Activated naive CD4-positive, alpha-beta T cell treated with Interleukin-2 at 50 U/mL for 16 hours (primary cell): ENCODE results near the gene ADGRL4.
"Not testable (repeated sequence)": the region's sequence is repeated elsewhere in the genome, so short reads cannot be mapped to it uniquely, and the experiment has no call there.

Experiments
- DNase-seq: peaks from one replicate; pipeline ENCODE4 v3.0.0-alpha.2; 2020

ADGRL4 gene

DNA sequence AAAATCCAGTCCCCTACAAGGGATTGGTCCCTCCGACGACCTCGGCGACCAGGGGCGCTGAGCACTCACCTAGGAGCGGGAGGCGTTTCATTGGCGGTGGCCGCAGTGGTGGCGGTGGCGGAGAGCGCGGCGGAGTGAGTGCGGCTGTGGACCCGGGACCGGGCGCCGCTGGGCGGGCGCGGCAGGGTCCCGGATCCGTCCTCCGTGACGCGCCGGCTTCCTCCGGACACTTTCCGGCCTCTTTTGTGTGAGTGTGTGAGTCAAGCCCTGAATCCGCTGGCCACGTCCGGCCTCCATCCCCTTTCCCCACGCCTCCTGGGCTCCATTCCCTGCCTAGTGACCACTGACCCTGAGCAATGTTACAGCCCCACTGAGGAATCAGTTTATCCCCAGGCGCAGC lies at the start of gene ADGRL4:
Gene ADGRL4, minus strand, starts transcription at position 167 of the 400 bp plus-strand sequence. Its CDS starts 76 bp downstream, at position 91.
- no peak for DNase-seq

DNA sequence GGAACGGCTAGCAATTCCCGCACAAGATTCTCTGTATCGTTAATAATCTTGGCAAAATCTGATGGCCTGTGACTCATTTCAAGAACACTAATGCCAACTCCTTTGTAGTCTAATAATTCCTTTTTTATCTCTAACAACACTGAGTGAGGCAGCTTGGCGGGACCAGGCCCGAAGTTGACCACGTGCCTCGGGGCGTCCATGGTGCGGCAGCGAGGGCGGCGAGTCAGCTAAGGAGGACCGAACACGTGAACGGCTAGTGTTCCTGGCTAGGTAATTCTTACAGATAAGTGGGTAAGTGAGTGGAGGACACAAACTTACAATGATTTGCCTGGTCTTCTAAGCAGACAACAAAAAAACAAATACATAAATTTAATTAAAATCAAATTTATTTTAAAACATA lies 49.3 kb upstream of the ADGRL4 start:
- DNase-seq: no peak

DNA sequence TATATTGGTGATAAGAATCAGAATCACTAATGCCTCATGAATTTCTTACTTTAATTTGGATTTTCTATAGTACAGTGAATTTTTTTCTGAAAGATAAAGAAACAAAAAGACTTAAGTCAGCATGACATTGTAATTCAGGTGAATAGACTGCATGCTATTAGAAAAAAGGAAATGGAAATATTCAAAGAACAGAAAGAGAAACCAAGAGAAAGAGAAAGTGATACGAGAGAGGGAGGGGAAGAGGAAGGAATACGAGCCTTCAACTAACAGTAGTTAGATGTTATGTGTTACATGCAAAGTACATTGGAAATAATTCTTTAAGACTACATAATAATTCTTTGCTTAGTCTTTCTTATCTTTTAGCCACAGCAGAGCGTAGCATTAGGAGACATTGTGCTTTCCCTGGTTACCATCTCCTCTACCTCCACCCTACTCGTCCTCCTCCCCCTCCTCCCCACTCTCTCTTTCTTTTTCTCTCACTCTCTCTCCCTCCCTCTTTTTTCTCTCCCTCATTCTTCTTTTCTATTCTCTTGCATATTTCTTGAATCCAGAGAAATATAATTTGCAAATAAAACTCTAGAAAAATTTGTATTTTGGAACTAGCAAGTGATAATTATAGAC lies 46.4 kb upstream of the ADGRL4 start:
- no peak for DNase-seq

DNA sequence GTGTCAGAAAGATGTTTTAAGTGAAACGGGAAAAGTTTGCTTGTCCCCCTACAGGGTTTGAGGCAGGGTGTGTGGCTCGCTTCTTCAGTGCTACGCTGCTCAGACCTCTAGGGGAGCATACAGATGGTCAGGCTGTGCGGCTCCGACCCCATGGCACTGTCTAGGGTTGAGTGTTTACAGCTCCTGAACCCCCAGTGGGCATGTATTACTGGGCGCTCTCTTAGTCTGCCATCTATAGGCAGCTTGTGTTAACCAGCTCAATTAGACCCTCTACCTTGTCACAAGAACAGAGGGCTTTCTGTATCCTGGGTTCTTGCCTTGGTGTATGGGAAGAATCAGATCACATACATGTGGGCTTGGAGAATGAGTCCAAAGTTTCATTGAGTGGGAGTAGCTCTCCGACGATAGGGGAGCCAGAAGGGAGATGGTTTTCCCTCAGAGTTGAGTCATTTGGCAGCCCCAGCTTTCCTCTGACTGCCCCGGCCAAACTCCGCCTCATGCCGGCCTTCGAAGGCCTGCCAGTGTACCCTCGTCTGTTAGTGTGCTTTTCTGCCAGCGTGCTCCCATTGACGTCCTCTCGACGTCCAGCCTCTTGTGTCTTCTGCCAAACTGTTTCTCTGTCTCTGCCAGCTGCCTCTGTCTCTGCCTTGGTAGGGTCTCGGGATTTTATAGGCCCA lies 38.6 kb upstream of the ADGRL4 start:
- DNase-seq: no peak

DNA sequence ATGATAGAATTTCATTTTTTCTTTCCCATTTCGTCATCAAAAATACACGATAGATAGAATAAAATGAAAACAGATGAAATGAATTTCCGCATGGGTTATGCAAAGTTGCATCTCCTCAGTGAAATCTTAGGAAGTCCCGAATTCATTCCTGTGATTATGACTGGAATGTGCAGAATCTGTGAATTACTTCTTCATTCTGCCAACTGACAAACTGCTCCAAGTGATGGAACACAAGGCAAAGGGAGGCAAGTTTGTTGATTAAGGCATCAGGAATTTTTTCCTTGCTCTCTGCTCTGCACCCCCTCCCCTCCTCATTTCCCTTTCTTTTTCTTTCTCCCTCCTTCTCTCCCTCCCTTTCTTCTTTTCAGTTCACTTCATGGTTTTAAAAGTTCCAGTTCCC lies 37.0 kb upstream of the ADGRL4 start:
- no peak for DNase-seq

DNA sequence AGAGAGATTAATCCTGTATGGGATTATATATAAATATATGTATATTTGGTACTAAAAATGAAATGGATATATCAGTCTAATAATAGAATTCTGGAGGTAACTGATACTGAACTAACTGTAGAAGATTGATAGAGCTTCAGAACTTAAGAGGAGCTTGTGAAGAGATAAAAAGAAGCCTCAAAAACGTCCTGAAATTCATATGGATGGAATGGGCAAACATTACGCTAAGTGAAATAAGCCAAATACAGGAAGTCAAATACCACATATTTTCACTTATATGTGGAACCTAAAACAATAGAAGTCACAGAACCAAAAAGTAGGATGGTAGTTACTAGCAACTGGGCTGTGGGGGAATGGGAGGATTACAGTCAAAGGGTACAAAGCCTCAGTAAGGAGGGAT lies 36.0 kb upstream of the ADGRL4 start:
- no peak for DNase-seq

DNA sequence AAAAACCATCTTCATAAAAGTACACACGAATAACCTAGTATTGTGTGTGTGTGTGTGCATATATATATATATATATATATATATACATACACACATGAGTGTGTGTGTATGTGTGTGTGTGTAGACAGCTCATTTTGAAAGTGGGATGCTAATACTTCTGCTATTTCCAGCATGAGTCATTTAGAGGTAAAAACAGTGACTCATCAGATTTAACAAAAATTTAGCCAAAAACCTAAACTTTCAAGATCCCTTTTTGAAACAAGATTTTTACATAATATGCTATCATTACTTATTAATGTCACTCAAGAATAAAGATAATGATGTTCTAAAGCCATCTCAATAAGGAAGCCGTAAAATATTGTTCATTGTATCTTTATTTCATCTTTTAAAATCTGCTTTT lies 35.6 kb upstream of the ADGRL4 start:
- no peak for DNase-seq

DNA sequence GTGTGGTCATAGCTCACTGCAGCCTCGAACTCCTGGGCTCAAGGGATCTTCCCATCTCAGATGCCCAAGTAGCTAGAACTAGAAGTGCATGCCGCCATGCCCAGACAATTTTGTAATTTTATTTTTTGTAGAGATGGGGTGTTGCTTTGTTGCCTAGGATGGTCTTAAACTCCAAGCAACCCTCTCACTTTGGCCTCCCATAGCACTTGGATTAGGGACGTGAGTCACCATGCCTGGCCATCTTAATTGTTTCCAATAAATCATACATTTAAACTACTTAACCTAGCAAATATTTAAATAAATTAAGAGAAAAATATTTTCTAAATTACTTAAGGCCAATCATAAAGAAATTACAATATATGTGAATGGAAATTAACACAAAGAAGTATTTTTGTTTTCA lies 35.1 kb upstream of the ADGRL4 start:
- no peak for DNase-seq

DNA sequence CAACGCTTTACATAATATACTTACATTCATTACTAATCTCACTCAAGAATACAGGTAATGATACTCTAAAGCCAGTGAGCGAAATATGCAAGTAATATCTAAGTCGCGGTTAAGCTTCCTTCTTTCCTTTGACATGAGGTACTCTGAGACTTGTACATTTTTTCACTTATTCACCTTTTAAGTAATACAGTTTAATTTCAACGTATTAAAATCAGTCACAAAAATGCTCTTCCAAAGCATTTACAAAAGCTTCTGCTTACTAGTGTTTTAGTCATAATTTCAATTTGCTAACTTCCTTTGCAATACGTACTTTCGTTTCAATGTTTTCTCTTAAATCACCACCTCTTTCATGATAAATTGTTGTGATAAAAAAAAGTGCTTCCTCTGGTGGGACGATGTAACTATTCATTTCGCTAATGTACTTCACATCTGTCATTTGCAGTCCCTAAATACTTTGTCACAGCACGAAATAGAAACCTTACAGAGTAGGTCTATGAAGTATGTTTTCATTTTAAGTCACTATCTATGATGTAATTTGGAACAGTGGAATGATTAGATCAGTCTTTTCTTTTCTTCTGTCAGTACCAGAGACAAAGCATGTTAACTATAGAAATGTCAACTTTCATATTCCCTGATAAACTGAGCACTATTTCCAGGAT lies 34.0 kb upstream of the ADGRL4 start:
- no peak for DNase-seq

DNA sequence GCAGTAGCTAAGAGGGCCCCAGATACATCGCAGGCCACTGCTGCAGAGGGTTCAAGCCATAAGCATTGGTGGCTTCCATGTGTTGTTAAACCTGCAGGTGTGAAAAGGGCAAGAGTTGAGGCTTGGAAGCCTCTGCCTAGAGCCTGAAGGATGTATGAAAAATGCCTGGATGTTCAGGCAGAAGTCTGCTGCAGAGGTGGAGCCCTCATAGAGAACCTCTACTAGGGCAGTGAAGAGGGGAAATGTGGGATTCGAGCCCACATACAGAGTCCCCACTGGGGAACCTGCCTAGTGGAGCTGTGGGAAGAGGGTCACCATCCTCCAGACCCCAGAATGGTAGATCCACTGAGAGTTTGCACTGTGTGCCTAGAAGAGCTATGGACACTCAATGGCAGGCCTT lies 30.6 kb upstream of the ADGRL4 start:
- DNase-seq: no peak

DNA sequence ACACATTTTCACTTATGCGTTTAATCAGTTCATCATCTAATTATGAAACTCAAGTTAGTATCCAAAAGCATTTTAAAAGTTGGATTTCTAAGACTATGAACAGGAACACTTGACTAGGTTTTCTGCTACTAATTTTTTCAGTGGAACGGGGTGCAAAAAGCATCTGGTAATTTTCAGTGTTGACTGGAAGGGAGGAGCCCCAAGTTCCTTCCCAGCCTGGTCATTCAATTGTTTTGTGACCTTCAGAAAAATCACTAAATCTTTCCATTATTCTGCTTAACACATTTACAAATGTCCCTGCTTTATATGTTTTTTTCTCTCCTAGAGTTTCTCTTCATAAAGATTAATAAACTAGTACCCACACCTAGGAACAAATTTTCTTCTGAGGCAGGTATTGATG lies 6.0 kb upstream of the ADGRL4 start:
- DNase-seq: no peak

DNA sequence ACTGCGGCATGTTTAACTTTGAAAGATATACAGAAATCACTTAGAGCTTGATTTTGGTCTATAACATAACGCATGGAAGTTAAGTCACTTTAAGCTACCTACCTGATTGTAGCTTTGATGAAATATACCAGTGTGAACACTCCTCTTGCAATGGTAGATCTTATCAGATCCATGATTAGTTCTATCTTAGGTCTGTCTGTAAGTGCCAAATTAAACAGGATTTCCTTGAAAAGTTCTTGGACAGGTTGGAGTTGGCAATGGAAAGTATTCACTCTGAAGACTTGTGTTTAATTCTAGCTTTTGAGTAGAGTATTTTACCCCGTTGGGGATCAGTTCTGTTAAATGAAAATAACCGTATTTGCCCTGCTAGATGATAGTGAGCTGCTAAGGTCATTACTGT lies 4.1 kb upstream of the ADGRL4 start:
- no peak for DNase-seq

DNA sequence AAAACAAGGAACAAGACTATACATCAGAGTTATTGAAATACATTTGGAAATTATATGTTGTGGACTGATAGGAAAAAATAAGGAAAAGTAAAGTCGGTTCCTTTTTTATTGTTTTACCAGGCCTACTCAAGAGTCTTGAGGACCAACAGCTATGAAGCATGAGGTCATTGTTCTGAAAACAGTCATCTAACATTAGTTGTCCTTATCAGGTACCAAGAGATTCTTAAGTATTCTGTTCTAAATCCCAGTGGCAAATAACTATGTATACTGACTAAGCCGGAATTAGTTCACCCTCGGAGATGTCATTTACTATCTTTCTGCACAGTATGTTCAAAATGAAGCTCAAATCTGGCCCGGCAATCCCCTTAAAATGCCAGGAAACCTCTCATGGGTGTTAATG lies 585 bp downstream of the ADGRL4 start:
- DNase-seq: no peak

DNA sequence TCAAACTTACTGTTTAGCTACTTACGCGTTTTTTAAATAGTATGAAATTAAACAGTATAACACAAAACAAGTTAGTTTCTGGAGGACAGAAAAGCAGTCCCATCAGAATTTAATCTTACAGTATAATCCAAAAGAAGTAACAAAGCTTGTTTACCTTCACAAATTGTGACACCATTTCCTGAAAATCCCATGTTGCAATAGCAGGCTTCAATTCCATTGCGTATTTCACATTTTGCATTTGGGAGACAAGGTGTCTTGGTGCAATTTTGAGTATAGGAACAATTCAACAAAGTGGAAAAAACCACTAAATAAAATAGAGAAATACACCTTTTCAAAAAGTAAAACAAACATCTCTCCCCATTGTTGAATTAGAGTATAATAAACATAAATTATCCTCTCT lies 1.6 kb downstream of the ADGRL4 start:
- DNase-seq: no peak

DNA sequence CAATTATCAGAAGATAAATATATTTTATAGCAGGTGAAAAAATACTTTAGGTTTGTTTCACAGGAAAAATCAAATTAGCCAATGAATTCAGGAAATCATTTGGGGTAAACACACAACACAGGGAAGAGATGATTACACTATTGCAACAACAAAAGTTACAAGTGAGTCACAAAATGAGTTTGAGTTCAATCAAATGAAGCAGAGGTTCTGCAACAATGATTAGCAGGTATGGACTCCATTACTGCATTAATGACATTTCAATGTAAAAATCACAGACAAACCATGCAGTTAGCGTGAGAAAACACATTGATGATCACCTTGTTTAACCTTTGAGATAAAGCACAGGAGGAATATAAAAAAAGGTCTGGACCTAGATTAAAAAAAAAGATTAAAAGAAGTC lies 9.7 kb downstream of the ADGRL4 start:
- no peak for DNase-seq

DNA sequence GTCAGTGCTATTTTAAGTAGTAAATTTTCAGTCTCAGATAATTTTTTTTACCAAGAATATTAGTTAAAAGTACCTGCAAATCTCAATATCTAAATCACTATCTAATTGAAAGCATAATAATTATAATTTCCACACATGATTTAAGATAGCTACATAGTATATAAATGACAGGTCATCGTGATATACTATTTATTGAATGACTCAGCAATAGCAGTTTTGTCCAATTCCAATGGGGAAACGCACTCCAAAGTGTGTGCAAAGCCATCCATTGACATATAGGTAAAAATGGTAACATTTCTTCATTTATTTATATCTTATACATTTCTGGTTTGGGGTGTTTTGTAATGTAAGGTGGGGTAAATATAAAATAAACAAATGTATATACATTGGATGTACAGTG lies 19.5 kb downstream of the ADGRL4 start:
- no peak for DNase-seq

DNA sequence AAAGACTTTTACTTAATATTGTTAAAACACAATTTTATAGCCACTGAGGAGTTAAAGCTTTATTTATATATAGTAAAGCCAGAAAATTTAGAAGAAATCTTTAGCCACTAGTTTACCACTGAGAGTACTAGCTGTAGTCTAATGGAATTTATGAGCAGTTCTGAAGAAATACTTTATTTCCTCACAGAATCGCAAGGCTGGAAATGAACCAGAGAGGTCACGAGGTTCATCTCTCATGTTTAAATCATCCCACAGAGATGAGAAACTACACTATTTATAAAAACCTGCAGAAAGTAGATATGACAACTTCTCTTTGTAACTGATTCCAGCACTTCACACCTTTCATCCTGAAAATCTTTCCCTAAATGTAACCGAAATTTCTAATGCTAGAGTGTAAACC lies 26.0 kb downstream of the ADGRL4 start:
- DNase-seq: no peak

DNA sequence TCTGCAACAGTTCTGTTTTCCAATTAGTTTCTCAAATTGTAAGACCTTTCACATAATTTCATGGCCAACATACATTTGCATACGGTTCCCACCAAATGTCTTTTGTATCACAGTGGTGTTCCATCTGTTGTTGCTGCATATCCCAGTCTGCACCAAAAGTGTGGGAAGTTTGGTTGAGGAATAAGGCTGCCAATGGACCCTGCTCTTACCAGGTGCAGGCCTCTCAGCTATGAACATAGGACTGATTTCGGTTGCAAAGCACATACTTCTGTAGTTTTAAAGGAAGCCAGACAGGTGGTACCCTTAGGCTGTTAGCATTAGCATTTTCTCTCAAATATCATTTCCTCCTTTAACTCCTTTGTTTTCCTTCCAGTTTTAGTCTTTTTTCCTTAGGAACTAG lies 33.8 kb downstream of the ADGRL4 start:
- DNase-seq: no peak

DNA sequence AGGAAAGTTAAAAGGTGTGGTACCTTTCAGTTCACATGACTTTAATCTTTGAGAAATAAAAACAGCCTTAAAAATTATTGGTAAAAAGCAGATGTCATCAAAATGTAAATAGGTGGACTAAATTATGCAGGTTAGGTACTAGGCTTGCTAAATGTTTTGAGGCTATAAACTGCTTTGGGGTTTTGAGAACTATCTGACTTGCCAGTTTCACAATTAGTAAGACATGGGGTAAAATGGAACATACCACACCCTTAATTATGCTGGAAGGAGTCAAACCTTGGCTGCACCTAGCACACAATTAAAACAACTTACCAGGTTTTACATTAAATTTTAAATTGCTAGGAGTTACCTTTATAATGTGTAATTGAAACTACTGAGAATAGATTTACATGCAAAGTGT lies 39.4 kb downstream of the ADGRL4 start:
- DNase-seq: not testable (repeated sequence)

DNA sequence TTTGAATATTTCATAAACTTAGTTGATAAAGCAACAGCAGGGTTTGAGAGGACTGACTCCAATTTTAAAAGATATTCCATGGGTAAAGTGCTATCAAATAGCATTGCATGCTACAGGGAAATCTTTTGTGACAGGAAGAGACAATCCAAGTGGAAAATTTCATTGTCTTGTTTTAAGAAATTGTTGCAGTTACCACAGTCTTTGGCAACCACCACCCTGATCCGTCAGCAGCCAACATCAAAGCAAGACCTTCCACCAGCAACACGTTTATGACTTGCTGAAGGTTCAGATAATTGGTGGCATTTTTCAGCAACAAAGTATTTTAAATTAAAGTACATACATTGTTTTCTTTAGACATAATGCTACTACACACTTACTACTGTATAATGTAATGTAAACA lies 47.8 kb downstream of the ADGRL4 start:
- DNase-seq: no peak

DNA sequence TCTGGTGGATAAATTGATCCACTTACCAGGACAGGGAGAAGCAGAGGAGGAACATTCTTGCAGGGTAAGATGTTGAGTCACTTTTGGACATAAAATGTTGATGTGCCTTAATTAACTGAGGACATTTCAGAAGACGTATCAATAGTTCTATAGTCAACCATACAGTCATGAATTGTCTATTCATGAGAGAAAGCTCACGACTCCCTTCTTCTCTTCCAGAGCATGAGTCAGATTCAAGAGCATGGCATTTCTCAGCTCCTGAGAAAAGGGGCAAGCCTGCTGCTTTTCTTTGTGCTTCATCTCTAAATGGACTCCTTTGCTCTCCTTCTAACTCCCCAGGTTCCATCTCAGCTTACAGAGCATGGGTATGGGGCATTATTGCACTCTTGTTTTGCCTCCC lies 55.7 kb downstream of the ADGRL4 start:
- no peak for DNase-seq

DNA sequence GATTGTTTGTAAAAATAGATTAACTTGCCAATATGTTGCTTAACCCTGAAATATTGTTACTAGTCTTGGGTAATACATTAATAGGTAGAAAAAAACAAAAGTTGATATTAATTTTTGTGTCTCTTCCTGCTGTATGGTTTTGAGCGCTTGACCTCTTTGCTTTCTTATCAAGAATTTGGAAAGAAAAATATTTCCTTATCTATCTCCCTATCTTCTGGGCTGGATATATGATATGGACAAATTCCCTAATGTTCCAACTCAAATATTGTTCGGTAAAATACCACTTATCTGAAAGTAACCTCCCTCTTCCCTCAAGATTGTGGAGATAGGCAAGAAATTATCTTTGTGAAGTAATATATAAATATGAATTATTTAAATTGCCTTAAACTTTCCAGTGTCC lies 57.3 kb downstream of the ADGRL4 start:
- DNase-seq: no peak

DNA sequence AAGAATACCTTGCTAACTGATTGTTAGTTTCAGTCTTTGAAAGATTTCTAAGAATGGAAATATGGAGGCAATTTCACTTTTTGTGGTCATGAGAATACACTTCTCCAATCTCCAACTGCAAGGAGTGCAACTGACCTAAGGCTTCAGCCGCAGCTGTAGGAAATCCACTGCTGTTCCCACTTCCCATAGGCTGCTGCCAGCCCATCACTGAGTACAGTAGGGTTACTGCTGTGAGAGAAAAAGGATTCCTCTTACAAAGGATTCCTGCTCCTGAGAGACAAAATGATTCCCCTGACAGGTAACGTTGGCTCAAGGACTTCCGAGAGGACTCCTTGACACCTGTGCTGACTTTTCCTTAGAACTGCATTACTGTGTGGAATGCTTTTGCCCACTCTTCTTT lies 87.4 kb downstream of the ADGRL4 start:
- no peak for DNase-seq

DNA sequence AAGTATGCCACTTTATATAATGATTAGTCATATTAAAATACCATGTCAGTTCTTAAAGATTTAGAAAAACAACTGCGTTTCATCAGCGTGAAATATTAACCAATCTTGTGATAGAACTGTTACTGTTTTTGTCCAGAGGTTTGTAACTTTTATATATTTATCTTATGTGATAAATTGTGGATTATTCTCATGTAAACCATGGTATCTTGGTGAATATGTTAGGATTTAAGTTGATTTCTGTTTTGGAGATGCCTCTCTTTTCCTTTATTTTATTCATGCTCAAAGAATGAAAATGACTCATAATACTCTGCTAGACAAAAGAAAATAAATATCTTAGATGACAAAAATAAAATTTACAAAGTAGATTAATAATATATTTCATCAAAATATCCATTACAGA lies 88.4 kb downstream of the ADGRL4 start:
- DNase-seq: no peak

DNA sequence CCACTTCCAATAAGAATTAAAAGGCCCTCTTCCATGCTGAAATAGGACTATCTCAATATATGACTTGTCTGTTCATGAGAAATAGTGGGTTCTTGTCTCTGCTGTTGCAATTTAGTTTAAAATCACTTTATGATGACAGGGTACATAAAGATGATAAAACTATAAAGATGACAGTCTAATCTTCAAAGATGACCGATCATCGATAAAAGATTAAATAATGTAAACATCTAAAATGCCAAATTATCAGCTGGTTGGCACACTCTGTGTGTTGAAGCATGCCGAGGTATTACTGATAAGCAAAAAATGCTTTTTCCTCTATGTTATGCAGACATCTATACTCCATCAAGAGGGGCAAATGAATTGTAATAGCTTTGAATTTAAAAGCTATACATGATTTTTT lies 89.5 kb downstream of the ADGRL4 start:
- DNase-seq: no peak
